Duodenal mucosa (tissue), 2 donors: ENCODE measurements around the gene CCL28.
"Not testable (repeated sequence)": the region's sequence is repeated elsewhere in the genome, so short reads cannot be mapped to it uniquely, and the experiment has no call there.

ENCODE experiments used
- H3K27ac ChIP-seq: one replicate; pipeline ENCODE4 v1.7.0; 2013; ENCODE audit warnings: low read depth, low read length
- H3K27me3 ChIP-seq, 2 donors: one replicate each; pipeline ENCODE4 v1.7.0; 2013; ENCODE audit warnings: low read length in 2 of 2, control low read depth in 1 of 2; ENCODE audit not compliant: insufficient read depth in 2 of 2, control insufficient read depth in 1 of 2
- H3K36me3 ChIP-seq, 2 donors: one replicate each; pipeline ENCODE4 v1.7.0; 2013; ENCODE audit warnings: low read length in 2 of 2, control low read depth in 1 of 2; ENCODE audit not compliant: insufficient read depth in 2 of 2, control insufficient read depth in 1 of 2
- H3K4me1 ChIP-seq, 2 donors: one replicate each; pipeline ENCODE4 v1.7.0; 2013; ENCODE audit warnings: low read length in 2 of 2, control low read depth in 1 of 2; ENCODE audit not compliant: insufficient read depth in 2 of 2, control insufficient read depth in 1 of 2
- H3K4me3 ChIP-seq, 2 donors: one replicate each; pipeline ENCODE4 v1.7.0; 2013; ENCODE audit warnings: low read length in 2 of 2, low read depth in 1 of 2
- H3K9ac ChIP-seq, 2 donors: one replicate each; pipeline ENCODE4 v1.7.0; 2013; ENCODE audit warnings: low read length in 2 of 2, low read depth in 1 of 2
- H3K9me3 ChIP-seq, 2 donors: one replicate each; pipeline ENCODE4 v1.7.0; 2013; ENCODE audit warnings: low read length in 2 of 2, control low read depth in 1 of 2; ENCODE audit not compliant: control insufficient read depth in 1 of 2

CCL28 gene

DNA sequence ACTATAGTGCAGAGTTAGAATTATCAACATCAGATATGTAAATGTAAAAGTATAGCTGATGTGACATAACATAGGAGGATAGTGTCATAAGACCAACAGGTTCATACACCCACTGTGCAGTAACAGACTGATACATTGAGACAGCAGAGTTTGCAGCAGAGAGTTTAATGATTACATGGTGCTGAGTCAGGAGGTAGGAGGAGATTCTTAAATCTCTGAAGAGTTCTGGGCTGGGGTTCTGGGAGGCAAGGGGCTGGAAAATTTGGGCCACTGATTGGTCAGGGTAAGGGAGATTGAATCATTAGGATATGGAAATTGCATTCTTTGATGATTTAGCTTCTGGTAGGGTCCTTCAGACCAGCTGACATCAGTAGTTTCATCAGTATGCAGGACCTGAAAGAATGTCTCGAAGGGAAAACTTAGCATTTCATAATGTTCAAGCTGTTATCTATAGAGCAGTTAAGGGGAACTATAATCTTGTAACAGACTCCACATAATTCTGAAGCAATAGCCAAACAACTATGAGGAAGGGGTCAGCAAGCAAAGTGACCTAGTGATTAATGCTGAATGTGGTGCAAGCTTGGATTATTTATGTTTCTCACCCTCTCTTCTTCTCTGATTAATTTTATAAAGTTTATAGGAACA, 35.6 kb downstream of the CCL28 start:
- Histone ChIP-seq H3K27me3 (no peaks in the 10 kb centered on the region), H3K27ac (no peak overlapping the region), H3K9ac (no peak overlapping the region), H3K9me3 (no peaks in the 10 kb centered on the region), H3K4me1 (no peaks in the 10 kb centered on the region), H3K4me3 (no peak overlapping the region), H3K36me3 (peaks cover 0 to 22% of the 10 kb centered on the region in 2 donors)

DNA sequence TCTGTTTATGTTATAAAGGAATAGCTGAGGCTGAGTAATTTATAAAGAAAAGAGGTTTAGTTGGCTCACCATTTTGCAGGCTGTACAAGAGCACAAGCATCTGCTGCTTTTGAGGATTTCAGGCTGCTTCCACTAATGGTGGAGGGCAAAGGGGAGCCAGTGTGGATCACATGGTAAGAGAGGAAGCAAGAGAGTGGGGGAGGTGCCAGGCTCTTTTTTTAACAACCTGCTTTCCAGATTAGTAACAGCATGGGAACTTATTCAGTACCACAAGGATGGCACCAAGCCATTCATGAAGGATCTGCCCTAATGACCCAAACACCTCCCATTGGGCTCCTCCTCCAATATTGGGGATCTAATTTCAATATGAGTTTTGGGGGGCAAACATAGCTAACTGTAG, 40.4 kb downstream of the CCL28 start:
- H3K4me3 ChIP-seq, result no peak overlapping the region
- H3K9ac ChIP-seq, result no peak overlapping the region
- no peaks in the 10 kb centered on the region for H3K27me3 ChIP-seq
- H3K36me3 ChIP-seq, result peaks cover 0 to 9% of the 10 kb centered on the region in 2 donors
- H3K27ac ChIP-seq, result no peak overlapping the region
- no peaks in the 10 kb centered on the region for H3K9me3 ChIP-seq
- peaks cover 11 to 15% of the 10 kb centered on the region in 2 donors for H3K4me1 ChIP-seq

DNA sequence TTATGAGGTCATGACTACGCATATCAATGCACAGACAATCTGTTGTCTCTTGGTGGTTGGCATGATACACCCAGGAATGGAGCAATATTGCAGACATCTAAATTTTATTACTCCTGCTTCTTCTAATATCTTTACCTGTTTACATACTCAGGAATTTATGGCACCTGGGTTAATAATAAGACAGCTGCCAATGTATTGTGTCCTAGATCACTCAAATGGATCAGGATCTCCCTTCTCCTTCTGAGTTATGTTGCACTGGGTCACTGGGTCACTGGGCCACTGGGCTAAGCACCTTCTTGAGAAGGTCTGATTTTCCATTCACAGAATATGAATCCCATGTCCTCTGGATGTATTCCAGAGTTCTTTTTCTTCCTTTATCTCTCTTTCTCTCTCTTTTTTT, 41.8 kb downstream of the CCL28 start:
- Histone ChIP-seq H3K9me3 (no peaks in the 10 kb centered on the region), H3K4me3 (no peak overlapping the region), H3K9ac (no peak overlapping the region), H3K36me3 (no peaks in the 10 kb centered on the region), H3K4me1 (peaks cover 13 to 15% of the 10 kb centered on the region in 2 donors), H3K27me3 (no peaks in the 10 kb centered on the region), H3K27ac (no peak overlapping the region)

DNA sequence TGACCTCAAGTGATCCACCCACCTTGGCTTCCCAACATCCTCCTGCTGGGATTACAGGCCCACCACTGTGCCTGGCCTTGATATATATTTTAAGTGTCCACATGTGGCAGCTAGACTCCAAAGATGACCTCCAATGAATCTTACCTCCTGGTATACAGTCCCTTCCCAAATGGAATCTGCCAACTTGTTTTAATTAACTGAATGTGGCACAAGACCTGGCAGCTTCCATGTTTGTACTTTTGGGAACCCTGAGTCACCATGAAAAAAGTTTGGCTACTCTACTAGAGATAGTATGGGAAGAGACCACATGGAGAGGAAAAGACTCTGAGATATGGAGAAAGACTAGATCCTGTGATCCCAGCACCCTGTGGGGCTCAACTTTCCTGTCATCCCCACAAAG, 42.5 kb downstream of the CCL28 start:
- H3K36me3 ChIP-seq, result no peaks in the 10 kb centered on the region
- H3K9me3 ChIP-seq, result no peaks in the 10 kb centered on the region
- no peak overlapping the region for H3K27ac ChIP-seq
- no peak overlapping the region for H3K4me3 ChIP-seq
- peaks cover 13 to 15% of the 10 kb centered on the region in 2 donors for H3K4me1 ChIP-seq
- H3K27me3 ChIP-seq, result no peaks in the 10 kb centered on the region
- no peak overlapping the region for H3K9ac ChIP-seq

DNA sequence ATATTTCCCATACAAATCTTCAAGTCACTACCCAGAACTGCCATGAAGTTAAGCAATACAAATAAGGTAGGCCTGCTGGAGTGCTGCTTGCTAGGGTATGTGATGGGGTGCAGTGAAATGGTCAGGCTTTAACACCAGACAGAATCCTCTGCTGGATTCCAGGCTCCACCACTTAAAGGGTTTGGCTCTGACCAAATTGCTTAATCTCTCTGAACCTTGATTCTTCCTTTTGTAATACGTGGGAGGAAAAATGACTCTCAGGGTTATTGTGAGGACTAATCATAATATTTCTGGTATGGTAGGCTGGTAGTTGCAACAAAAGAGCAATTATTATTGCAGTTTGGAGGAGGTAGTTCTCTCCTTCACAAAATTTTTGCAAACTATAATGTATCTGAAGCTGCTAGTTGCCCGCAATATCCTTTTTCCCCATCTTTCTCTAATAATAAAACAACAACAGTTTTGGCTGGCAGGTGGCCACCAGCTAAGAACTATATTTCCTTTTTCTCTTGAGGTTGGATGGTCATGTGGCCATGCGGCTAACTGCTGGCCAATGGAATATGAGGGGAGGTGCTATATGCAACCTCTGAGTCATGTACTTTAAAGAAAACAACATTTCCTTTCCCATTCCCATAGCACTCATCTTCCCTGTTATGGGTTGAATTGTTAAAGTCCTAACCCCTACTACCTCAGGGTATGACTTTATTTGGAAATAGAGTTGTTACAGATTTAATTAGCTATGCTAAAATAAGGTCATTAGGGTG, 44.1 kb downstream of the CCL28 start:
- no peaks in the 10 kb centered on the region for H3K36me3 ChIP-seq
- no peaks in the 10 kb centered on the region for H3K27me3 ChIP-seq
- H3K9ac ChIP-seq, result no peak overlapping the region
- no peak overlapping the region for H3K27ac ChIP-seq
- no peak overlapping the region for H3K4me3 ChIP-seq
- no peaks in the 10 kb centered on the region for H3K9me3 ChIP-seq
- H3K4me1 ChIP-seq, result peaks cover 13 to 15% of the 10 kb centered on the region in 2 donors

DNA sequence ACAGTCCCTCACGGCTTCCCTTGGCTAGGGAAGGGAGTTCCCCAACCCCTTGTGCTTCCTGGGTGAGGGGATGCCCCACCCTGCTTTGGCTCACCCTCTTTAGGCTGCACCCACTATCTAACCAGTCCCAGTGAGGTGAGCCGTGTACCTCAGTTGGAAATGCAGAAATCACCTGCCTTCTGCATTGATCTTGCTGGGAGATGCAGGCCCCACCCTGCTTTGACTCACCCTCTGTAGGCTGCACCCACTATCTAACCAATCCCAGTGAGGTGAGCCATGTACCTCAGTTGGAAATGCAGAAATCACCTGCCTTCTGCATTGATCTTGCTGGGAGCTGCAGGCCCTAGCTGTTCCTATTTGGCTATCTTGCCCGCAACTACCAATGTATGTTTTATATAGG, 44.7 kb downstream of the CCL28 start:
- Histone ChIP-seq H3K4me1 (peaks cover 13 to 15% of the 10 kb centered on the region in 2 donors), H3K27ac (no peak overlapping the region), H3K9ac (no peak overlapping the region), H3K27me3 (no peaks in the 10 kb centered on the region), H3K9me3 (no peaks in the 10 kb centered on the region), H3K4me3 (no peak overlapping the region), H3K36me3 (no peaks in the 10 kb centered on the region)

DNA sequence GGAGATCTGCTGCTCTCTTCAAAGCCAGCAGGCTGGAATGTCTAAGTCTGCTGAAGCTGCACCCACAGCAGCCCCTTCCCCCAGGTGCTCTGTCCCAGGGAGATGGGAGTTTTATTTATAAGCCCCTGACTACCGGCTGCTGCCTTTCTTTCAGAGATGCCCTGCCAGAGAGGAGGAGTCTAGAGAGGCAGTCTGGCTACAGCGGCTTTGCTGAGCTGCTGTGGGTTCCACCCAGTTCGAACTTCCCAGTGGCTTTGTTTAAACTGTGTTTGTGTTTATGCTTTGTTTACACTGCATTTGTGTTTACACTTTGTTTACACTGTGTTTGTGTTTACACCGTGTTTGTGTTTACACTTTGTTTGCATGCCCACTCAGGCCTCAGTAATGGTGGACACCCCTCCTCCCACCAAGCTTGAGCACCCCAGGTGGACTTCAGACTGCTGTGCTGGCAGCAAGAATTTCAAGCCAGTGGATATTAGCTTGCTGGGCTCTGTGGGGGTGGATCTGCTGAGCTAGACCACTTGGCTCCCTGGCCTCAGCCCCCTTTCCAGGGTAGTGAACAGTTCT, 45.4 kb downstream of the CCL28 start:
- not testable (repeated sequence) for H3K27ac ChIP-seq, H3K36me3 ChIP-seq, H3K27me3 ChIP-seq, H3K4me3 ChIP-seq, H3K9me3 ChIP-seq, H3K9ac ChIP-seq
- peaks cover 13 to 15% of the 10 kb centered on the region in 2 donors for H3K4me1 ChIP-seq

DNA sequence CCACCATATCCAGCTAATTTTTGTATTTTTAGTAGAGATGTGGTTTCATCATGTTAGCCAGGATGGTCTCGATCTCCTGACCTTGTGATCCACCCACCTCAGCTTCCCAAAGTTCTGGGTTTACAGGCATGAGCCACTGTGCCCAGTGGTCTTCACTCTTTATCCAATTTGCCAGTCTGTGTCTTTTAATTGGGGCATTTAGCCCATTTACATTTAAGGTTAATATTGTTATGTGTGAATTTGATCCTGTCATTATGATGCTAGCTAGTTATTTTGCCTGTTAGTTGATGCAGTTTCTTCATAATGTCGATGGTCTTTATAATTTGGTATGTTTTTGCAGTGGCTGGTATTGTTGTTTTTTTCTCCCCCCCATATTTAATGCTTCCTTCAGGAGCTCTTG, 47.0 kb downstream of the CCL28 start:
- not testable (repeated sequence) for H3K36me3 ChIP-seq, H3K4me3 ChIP-seq, H3K9ac ChIP-seq, H3K27me3 ChIP-seq, H3K9me3 ChIP-seq, H3K27ac ChIP-seq
- peaks cover 12 to 13% of the 10 kb centered on the region in 2 donors for H3K4me1 ChIP-seq

DNA sequence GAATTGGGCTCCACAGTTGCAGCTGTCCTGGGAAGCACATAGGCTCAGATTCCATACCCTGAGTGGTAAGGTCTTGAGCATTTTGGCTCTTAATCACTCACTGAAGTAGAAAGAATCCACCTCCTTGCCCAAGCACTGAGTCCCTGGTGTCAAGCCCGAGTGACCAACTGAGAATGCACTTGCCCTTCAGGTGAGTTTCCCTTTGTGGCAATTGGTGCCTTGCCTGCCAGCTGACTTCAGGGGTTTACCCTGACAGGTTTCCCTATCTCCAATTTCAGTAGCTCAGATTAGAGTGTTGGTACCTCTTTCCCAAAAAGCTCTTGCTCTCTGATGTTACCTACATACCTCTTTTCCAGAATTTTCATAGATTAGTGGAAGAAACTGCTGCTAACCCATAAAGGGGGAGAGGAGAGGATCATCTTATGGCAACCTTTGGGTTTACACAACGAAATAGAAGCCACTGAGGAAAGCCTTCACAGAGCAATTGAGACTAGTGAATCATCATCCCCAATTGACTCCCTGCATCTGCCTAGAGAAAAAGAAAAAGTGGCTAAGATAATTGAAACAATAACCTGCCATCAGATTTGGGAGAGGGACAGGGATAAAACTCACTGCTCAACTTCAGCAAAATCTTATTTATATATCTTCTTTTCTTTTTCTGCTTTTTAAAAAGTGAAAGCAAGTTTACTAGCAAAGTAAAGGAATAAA, 48.6 kb downstream of the CCL28 start:
- no peak overlapping the region for H3K4me3 ChIP-seq
- no peaks in the 10 kb centered on the region for H3K27me3 ChIP-seq
- H3K4me1 ChIP-seq, result peaks cover 10% of the 10 kb centered on the region in 2 donors
- H3K9me3 ChIP-seq, result peaks cover 5 to 16% of the 10 kb centered on the region in 2 donors
- H3K9ac ChIP-seq, result no peak overlapping the region
- H3K36me3 ChIP-seq, result no peaks in the 10 kb centered on the region
- H3K27ac ChIP-seq, result no peak overlapping the region
